Ascending aorta (tissue), 2 donors: Measurements from ENCODE around the gene DDAH1. TPM values are rescaled to one million over a fixed set of nuclear protein-coding genes. Genes with fewer than 3 reads are reported as not detected.
A peak's percentile ranks its signal among the peaks of the same experiment; 100 is the strongest.

Experiments used
- DNase-seq, 2 donors: peaks; one replicate each; pipeline ENCODE4 v3.0.0-alpha.2; 2019; ENCODE audit warnings: low spot score in 2 of 2
- H3K27ac ChIP-seq, 2 donors: fragments of 200-600 bp; sonication (generic); one replicate each; pipeline ENCODE4 v1.5.1; 2016 to 2017; ENCODE audit warnings: mild to moderate bottlenecking in 1 of 2
- H3K27me3 ChIP-seq: fragments of 200-600 bp; sonication (generic); one replicate; pipeline ENCODE4 v1.5.1; 2017
- H3K36me3 ChIP-seq, 2 donors: fragments of 200-600 bp; sonication (generic); one replicate each; pipeline ENCODE4 v1.5.1; 2016
- H3K4me1 ChIP-seq, 2 donors: fragments of 200-600 bp; sonication (generic); one replicate each; pipeline ENCODE4 v1.5.1; 2016 to 2017; ENCODE audit warnings: mild to moderate bottlenecking in 1 of 2
- H3K4me3 ChIP-seq, 2 donors: fragments of 200-600 bp; sonication (generic); one replicate each; pipeline ENCODE4 v1.5.1; 2016 to 2017; ENCODE audit warnings: mild to moderate bottlenecking in 1 of 2
- H3K9me3 ChIP-seq, 2 donors: fragments of 200-600 bp; sonication (generic); one replicate each; pipeline ENCODE4 v1.5.1; 2016
- CTCF ChIP-seq, 3 experiments: fragments of 200-600 bp in 2 of 3; fragments of 450-650 bp in 1 of 3; sonication (generic) in 2 of 3; IDR thresholded peaks; one replicate each; pipeline ENCODE4 v1.5.1; 2016 to 2019; ENCODE audit warnings: antibody characterized with exemption in 3 of 3, mild to moderate bottlenecking in 1 of 3, moderate library complexity in 1 of 3
- intact Hi-C: fragments of 100-400 bp; cut with DNase I; formaldehyde crosslinking; loops from one replicate; pipeline ENCODE4 v1.15.1; 2023
- total RNA-seq: library from RNA; depleted of rRNA; stranded (reverse); fragments of >200 nt; gene quantifications from one replicate; pipeline ENCODE4 v1.1.0, GENCODE V29; 2016

DDAH1 gene
- total RNA-seq, 1 donor from 2014 or later: 8.5 TPM

GRCh38 chr1:85333186-85333585 lies 131.8 kb downstream of the DDAH1 start:
- intact Hi-C loops: loop anchor here (5.0 kb wide), 1 partner anchor 74 kb away; no protein-coding TSS in a partner anchor
- peaks cover 7 to 10% of the 10 kb centered on the region in 2 donors for H3K9me3 ChIP-seq
- H3K36me3 ChIP-seq: no peaks in the 10 kb centered on the region
- H3K4me1 ChIP-seq: peaks cover 11 to 33% of the 10 kb centered on the region in 2 donors
- no peak overlapping the region for H3K4me3 ChIP-seq
- DNase-seq: no peak
- H3K27ac ChIP-seq: no peak overlapping the region
- no peaks in the 10 kb centered on the region for H3K27me3 ChIP-seq
- TF ChIP-seq CTCF (IDR thresholded peaks at IDR 0.05): no peak

- H3K36me3 ChIP-seq: no peaks in the 10 kb centered on the region
- no peaks in the 10 kb centered on the region for H3K27me3 ChIP-seq
- TF ChIP-seq CTCF (IDR thresholded peaks at IDR 0.05): no peak
- peaks cover 7 to 10% of the 10 kb centered on the region in 2 donors for H3K9me3 ChIP-seq
- H3K4me3 ChIP-seq: no peak overlapping the region
- intact Hi-C loops: loop anchor here (5.0 kb wide), 1 partner anchor 75 kb away; no protein-coding TSS in a partner anchor
- peaks cover 11 to 33% of the 10 kb centered on the region in 2 donors for H3K4me1 ChIP-seq
- peak overlapping the region in 1 of 2 donors; percentile 50 for H3K27ac ChIP-seq
- DNase-seq: no peak
Measured at GRCh38 chr1:85332575-85332974, 132.4 kb downstream of the DDAH1 start.

GRCh38 chr1:85330711-85331290 lies 134.2 kb downstream of the DDAH1 start:
- peaks cover 7 to 10% of the 10 kb centered on the region in 2 donors for H3K9me3 ChIP-seq
- H3K27ac ChIP-seq: peak overlapping the region; percentile 75 to 84
- H3K36me3 ChIP-seq: no peaks in the 10 kb centered on the region
- H3K4me1 ChIP-seq: peaks cover 11 to 33% of the 10 kb centered on the region in 2 donors
- no peak overlapping the region for H3K4me3 ChIP-seq
- TF ChIP-seq CTCF (IDR thresholded peaks at IDR 0.05): no peak
- peak in 1 of 2 donors; percentile 83 for DNase-seq
- intact Hi-C loops: loop anchor here (5.0 kb wide), 1 partner anchor 76 kb away; no protein-coding TSS in a partner anchor
- no peaks in the 10 kb centered on the region for H3K27me3 ChIP-seq

GRCh38 chr1:85330214-85330631 lies 134.7 kb downstream of the DDAH1 start:
- no peaks in the 10 kb centered on the region for H3K36me3 ChIP-seq
- intact Hi-C loops: loop anchor here (5.0 kb wide), 1 partner anchor 77 kb away; no protein-coding TSS in a partner anchor
- H3K9me3 ChIP-seq: peaks cover 7 to 10% of the 10 kb centered on the region in 2 donors
- H3K27me3 ChIP-seq: no peaks in the 10 kb centered on the region
- H3K4me3 ChIP-seq: no peak overlapping the region
- DNase-seq: peak in 1 of 2 donors; percentile 70
- peak overlapping the region; percentile 75 to 84 for H3K27ac ChIP-seq
- H3K4me1 ChIP-seq: peaks cover 11 to 33% of the 10 kb centered on the region in 2 donors
- no peak for TF ChIP-seq CTCF (IDR thresholded peaks at IDR 0.05)

GRCh38 chr1:85328713-85329397 lies 136.1 kb downstream of the DDAH1 start:
- peak overlapping the region; percentile 75 to 84 for H3K27ac ChIP-seq

More at GRCh38 chr1:85328713-85329397, 136.1 kb downstream of the DDAH1 start:
- Histone ChIP-seq H3K4me3 (no peak overlapping the region), H3K36me3 (no peaks in the 10 kb centered on the region), H3K9me3 (peaks cover 5 to 9% of the 10 kb centered on the region in 2 donors), H3K4me1 (peaks cover 11 to 33% of the 10 kb centered on the region in 2 donors), H3K27me3 (no peaks in the 10 kb centered on the region)
- intact Hi-C loops: loop anchor here (1.0 to 5.0 kb wide), 2 partner anchors 15 to 133 kb away; no protein-coding TSS in a partner anchor
- TF ChIP-seq CTCF (IDR thresholded peaks at IDR 0.05): no peak
- DNase-seq: peak in 1 of 2 donors; percentile 80
